Sigmoid colon (tissue), 4 donors: ENCODE results near the gene GSTO1.

Source experiments
- CTCF ChIP-seq, 4 experiments: fragments of 450-650 bp in 3 of 4; fragments of 200-600 bp in 1 of 4; IDR thresholded peaks; one replicate each; pipeline ENCODE4 v1.5.1; 2016 to 2019; ENCODE audit warnings: antibody characterized with exemption in 4 of 4, mild to moderate bottlenecking in 3 of 4, moderate library complexity in 2 of 4
- EP300 ChIP-seq, 4 donors: sonication (generic); formaldehyde crosslinking; IDR thresholded peaks; one replicate each; pipeline ENCODE4 v1.6.1; 2017; ENCODE audit warnings: antibody characterized with exemption in 4 of 4
- POLR2A ChIP-seq, 2 donors: fragments of 450-650 bp; IDR thresholded peaks; one replicate each; pipeline ENCODE4 v1.6.1; 2016; ENCODE audit warnings: antibody characterized with exemption in 2 of 2, mild to moderate bottlenecking in 2 of 2, moderate library complexity in 2 of 2
- POLR2AphosphoS5 ChIP-seq, 4 donors: sonication (generic); formaldehyde crosslinking; IDR thresholded peaks; one replicate each; pipeline ENCODE4 v1.6.1; 2017; ENCODE audit warnings: antibody characterized with exemption in 4 of 4

- TF ChIP-seq CTCF (IDR thresholded peaks at IDR 0.05) (no peak), POLR2A (IDR thresholded peaks at IDR 0.05) (no peak), POLR2AphosphoS5 (IDR thresholded peaks at IDR 0.05) (no peak), EP300 (IDR thresholded peaks at IDR 0.05) (no peak)
Observed at GRCh38 chr10:104223304-104223703, 31.4 kb upstream of the GSTO1 start.
